Measurements from ENCODE around the gene FBXL12.

Gene FBXL12

DNA sequence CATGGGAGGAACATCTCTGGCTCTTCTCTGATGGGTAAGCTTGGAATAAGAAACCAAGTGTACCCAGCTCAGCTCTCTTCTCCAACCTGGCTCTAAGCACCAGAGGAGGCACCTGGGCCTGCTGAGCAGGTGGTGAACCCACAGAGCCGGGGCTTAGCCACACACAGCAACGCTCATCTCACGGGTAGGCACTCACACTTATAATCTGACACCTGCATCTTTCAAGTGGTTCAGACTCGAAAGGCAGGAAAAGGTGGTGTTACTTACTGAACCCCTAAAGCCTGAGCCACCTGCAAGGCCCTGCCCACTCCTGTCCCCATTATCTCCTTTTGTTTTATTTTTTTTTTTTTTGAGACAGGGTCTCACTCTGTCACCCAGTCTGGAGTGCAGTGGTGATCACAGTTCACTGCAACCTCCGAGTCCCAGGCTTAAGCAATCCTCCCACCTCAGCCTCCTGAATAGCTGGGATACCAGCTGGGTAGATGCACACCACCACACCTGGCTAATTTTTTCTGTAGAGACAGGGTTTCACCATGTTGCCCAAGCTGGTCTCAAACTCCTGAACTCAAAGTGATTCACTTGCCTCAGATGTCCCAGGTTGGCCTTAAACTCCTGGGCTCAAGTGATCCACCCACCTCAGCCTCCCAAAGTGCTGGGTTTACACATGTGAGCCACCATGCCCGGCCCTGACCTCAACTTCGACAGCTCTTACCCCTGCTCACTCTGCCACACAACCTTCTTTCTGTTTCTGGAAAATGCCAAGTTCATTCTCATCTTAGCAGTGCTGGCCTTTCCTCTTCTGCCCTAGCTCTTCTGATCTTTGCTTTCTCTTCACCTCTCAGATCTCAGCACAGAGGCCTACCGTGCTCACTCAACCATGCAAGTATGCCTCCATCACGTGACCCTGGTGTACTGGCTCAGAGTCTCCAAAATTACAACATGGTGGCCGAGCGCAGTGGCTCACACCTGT is 9.7 kb downstream of the FBXL12 start:
- POLR2A ChIA-PET: interaction anchor here (1.0 kb wide), 2 partner anchors 9 to 10 kb away, joined by 3 read pairs; partner anchors contain the start of gene FBXL12

DNA sequence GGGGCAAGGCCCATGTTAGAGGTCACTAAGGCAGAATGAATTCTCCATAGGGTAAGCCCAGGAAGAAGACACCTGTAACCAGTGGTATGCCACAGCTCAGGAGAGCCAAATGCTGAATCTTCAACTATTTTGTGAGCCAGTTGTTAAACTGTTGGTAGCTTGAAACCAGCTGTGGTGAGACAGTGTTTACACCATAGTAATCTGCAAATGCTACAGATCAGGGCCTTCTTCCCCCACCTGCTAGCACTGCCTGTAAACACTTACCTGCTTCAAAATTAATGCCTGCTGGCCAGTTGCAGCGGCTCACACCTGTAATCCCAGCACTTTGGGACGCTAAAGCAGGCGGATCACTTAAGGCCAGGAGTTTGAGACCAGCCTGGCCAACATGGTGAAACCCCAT is 12.1 kb downstream of the FBXL12 start:
- Histone ChIP-seq H3K4me3 (ENCODE audit: low read depth, low read length) (no peak overlapping the region), H3K4me1 (ENCODE audit: control insufficient read depth, insufficient read depth, low read length) (no peaks in the 10 kb centered on the region), H3K36me3 (ENCODE audit: control insufficient read depth in 2 of 2, insufficient read depth in 1 of 2, low read length in 2 of 2) (peaks cover 23 to 51% of the 10 kb centered on the region in 2 experiments; a peak in 2 of 3 replicates), H3K27ac (ENCODE audit: extremely low read depth, low read depth, low read length) (no peak overlapping the region), H3K9me3 (ENCODE audit: control insufficient read depth, insufficient read depth, low read depth, low read length) (no peaks in the 10 kb centered on the region)
- no peak for TF ChIP-seq ZNF777 (tag by site-specific recombination; IDR thresholded peaks at IDR 0.05; ENCODE audit: borderline replicate concordance)
- TF ChIP-seq, protein P1, sequence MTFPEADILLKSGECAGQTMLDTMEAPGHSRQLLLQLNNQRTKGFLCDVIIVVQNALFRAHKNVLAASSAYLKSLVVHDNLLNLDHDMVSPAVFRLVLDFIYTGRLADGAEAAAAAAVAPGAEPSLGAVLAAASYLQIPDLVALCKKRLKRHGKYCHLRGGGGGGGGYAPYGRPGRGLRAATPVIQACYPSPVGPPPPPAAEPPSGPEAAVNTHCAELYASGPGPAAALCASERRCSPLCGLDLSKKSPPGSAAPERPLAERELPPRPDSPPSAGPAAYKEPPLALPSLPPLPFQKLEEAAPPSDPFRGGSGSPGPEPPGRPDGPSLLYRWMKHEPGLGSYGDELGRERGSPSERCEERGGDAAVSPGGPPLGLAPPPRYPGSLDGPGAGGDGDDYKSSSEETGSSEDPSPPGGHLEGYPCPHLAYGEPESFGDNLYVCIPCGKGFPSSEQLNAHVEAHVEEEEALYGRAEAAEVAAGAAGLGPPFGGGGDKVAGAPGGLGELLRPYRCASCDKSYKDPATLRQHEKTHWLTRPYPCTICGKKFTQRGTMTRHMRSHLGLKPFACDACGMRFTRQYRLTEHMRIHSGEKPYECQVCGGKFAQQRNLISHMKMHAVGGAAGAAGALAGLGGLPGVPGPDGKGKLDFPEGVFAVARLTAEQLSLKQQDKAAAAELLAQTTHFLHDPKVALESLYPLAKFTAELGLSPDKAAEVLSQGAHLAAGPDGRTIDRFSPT (tag by site-specific recombination; IDR thresholded peaks at IDR 0.05): no peak
- TF ChIP-seq, protein P2, sequence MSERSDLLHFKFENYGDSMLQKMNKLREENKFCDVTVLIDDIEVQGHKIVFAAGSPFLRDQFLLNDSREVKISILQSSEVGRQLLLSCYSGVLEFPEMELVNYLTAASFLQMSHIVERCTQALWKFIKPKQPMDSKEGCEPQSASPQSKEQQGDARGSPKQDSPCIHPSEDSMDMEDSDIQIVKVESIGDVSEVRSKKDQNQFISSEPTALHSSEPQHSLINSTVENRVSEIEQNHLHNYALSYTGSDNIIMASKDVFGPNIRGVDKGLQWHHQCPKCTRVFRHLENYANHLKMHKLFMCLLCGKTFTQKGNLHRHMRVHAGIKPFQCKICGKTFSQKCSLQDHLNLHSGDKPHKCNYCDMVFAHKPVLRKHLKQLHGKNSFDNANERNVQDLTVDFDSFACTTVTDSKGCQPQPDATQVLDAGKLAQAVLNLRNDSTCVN (tag by site-specific recombination; optimal IDR thresholded peaks at IDR 0.05): no peak
- no peak for TF ChIP-seq GLI2 (tag by site-specific recombination; IDR thresholded peaks at IDR 0.05; ENCODE audit: borderline replicate concordance, low read depth)
- TF ChIP-seq ZFP41 (tag by site-specific recombination; IDR thresholded peaks at IDR 0.05; ENCODE audit: borderline replicate concordance): no peak
- TF ChIP-seq SALL2 (tag by site-specific recombination; IDR thresholded peaks at IDR 0.05; ENCODE audit: borderline replicate concordance): no peak
- TF ChIP-seq, protein P3, sequence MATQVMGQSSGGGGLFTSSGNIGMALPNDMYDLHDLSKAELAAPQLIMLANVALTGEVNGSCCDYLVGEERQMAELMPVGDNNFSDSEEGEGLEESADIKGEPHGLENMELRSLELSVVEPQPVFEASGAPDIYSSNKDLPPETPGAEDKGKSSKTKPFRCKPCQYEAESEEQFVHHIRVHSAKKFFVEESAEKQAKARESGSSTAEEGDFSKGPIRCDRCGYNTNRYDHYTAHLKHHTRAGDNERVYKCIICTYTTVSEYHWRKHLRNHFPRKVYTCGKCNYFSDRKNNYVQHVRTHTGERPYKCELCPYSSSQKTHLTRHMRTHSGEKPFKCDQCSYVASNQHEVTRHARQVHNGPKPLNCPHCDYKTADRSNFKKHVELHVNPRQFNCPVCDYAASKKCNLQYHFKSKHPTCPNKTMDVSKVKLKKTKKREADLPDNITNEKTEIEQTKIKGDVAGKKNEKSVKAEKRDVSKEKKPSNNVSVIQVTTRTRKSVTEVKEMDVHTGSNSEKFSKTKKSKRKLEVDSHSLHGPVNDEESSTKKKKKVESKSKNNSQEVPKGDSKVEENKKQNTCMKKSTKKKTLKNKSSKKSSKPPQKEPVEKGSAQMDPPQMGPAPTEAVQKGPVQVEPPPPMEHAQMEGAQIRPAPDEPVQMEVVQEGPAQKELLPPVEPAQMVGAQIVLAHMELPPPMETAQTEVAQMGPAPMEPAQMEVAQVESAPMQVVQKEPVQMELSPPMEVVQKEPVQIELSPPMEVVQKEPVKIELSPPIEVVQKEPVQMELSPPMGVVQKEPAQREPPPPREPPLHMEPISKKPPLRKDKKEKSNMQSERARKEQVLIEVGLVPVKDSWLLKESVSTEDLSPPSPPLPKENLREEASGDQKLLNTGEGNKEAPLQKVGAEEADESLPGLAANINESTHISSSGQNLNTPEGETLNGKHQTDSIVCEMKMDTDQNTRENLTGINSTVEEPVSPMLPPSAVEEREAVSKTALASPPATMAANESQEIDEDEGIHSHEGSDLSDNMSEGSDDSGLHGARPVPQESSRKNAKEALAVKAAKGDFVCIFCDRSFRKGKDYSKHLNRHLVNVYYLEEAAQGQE (tag by site-specific recombination; IDR thresholded peaks at IDR 0.05): no peak
- no peak for TF ChIP-seq BCL11A (tag by site-specific recombination; IDR thresholded peaks at IDR 0.05; ENCODE audit: low read depth)
- TF ChIP-seq ZNF155 (tag by site-specific recombination; IDR thresholded peaks at IDR 0.05): no peak
- no peak for TF ChIP-seq ZNF544 (tag by site-specific recombination; IDR thresholded peaks at IDR 0.05)
- TF ChIP-seq ZNF132 (tag by site-specific recombination; IDR thresholded peaks at IDR 0.05; ENCODE audit: borderline replicate concordance): no peak
- TF ChIP-seq ZSCAN23 (tag by site-specific recombination; IDR thresholded peaks at IDR 0.05): no peak
- TF ChIP-seq ZNF202 (tag by site-specific recombination; IDR thresholded peaks at IDR 0.05; ENCODE audit: borderline replicate concordance): no peak
- no peak for TF ChIP-seq REPIN1 (tag by site-specific recombination; IDR thresholded peaks at IDR 0.05; ENCODE audit: low read depth)
- ChIA-PET CTCF (interaction anchor here (0.8 to 2.8 kb wide), 3 partner anchors 8 to 181 kb away, joined by 5 to 10 read pairs (median 6); no protein-coding TSS in a partner anchor), POLR2A (interaction anchor here (1.0 to 1.7 kb wide), 2 partner anchors 12 to 21 kb away, joined by 3 to 7 read pairs; partner anchors contain the start of genes FBXL12 and UBL5)

More for the DNA sequence above, 9.7 kb downstream of the FBXL12 start:
- CTCF ChIA-PET: interaction anchor here (0.7 to 1.8 kb wide), 4 partner anchors 13 to 140 kb away, joined by 3 to 6 read pairs (median 3); partner anchors contain the start of gene PIN1
- peaks cover 35 to 55% of the 10 kb centered on the region in 2 experiments; a peak in 2 of 3 replicates for H3K36me3 ChIP-seq (ENCODE audit: control insufficient read depth in 2 of 2, insufficient read depth in 1 of 2, low read length in 2 of 2)
- H3K9me3 ChIP-seq (ENCODE audit: control insufficient read depth, insufficient read depth, low read depth, low read length): no peaks in the 10 kb centered on the region
- TF ChIP-seq ZNF423 (tag by site-specific recombination; IDR thresholded peaks at IDR 0.05) (no peak), ZNF768 (tag by site-specific recombination; IDR thresholded peaks at IDR 0.05) (no peak)
- no peaks in the 10 kb centered on the region for H3K4me1 ChIP-seq (ENCODE audit: control insufficient read depth, insufficient read depth, low read length)
- no peak overlapping the region for H3K27ac ChIP-seq (ENCODE audit: extremely low read depth, low read depth, low read length)
- H3K4me3 ChIP-seq (ENCODE audit: low read depth, low read length): no peak overlapping the region
